PC-3 (cell line): Measurements from ENCODE around the gene NCF4.

ENCODE experiments used
- CTCF ChIP-seq: fragments of 300-600 bp; sonication (generic); conservative IDR thresholded peaks from 2 replicates; pipeline ENCODE4 v1.5.1; 2017; ENCODE audit warnings: antibody characterized with exemption, low read depth, mild to moderate bottlenecking, low read length
- EZH2 ChIP-seq: fragments of 300-600 bp; sonication (generic); IDR thresholded peaks from one replicate; pipeline ENCODE4 v1.6.1; 2017; ENCODE audit warnings: antibody characterized with exemption, mild to moderate bottlenecking, low read length; ENCODE audit not compliant: unreplicated experiment

DNA sequence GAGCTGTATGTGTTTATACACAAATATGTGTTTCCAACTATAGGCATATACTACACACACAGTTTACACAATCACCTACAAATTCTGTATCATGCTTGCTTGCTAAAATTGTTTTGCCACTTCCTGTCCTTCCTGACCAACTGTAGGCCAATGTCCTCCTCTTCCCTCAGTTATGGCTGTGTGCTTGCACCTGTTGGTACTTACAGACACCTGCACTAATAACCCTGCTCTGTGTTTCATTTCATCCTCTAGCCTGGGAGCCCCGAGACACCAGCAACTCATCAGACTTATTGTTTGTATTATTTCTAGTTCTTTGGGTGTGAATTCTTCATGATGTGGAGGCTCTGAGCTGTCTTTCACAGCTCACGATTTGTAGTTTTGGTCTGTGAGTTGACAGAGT, 1.8 kb upstream of the NCF4 start:
- TF ChIP-seq CTCF (no peak), EZH2 (no peak)
